Testis (tissue), 2 donors: ENCODE results near the gene DIPK1C.

Source experiments
- CTCF ChIP-seq, 3 experiments: fragments of 450-650 bp in 2 of 3; fragments of 200-600 bp in 1 of 3; sonication (generic) in 1 of 3; IDR thresholded peaks; one replicate each; pipeline ENCODE4 v1.5.1; 2016 to 2019; ENCODE audit warnings: antibody characterized with exemption in 3 of 3, mild to moderate bottlenecking in 2 of 3, moderate library complexity in 1 of 3
- POLR2A ChIP-seq: fragments of 450-650 bp; IDR thresholded peaks from one replicate; pipeline ENCODE4 v1.6.1; 2017; ENCODE audit warnings: antibody characterized with exemption, mild to moderate bottlenecking, moderate library complexity

- TF ChIP-seq POLR2A (no peak), CTCF (IDR thresholded peaks at IDR 0.05) (no peak)
Measured at GRCh38 chr18:74436158-74436769, 20.8 kb downstream of the DIPK1C start.
